Fibroblast of the conjunctiva (primary cell): Measurements from ENCODE around the gene GJA4.
"Not testable (repeated sequence)": the region's sequence is repeated elsewhere in the genome, so short reads cannot be mapped to it uniquely, and the experiment has no call there.

ENCODE experiments used
- DNase-seq: peaks from one replicate; pipeline ENCODE4 v3.0.0-alpha.2; 2010; ENCODE audit warnings: low read depth

GJA4 gene

DNA sequence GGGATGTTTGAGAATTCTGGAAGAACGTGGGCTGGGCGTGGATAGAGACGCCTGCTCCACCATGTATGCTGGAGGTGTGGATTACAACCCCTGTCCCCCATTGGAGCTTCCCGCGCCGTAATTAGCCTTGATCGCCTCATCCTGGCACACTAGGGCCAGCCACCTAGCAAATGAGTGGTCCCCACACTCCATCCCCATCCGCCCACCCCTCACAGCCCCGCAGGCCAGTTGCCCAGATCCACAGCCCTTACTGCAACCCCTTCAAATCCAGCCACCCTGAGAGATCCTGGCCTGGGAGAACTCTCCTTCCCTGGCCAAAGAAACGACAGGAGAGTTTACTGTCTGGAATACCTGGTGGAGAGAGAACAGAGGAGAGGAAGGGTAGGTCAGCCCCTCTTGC lies 375 bp upstream of the GJA4 start:
- no peak for DNase-seq

DNA sequence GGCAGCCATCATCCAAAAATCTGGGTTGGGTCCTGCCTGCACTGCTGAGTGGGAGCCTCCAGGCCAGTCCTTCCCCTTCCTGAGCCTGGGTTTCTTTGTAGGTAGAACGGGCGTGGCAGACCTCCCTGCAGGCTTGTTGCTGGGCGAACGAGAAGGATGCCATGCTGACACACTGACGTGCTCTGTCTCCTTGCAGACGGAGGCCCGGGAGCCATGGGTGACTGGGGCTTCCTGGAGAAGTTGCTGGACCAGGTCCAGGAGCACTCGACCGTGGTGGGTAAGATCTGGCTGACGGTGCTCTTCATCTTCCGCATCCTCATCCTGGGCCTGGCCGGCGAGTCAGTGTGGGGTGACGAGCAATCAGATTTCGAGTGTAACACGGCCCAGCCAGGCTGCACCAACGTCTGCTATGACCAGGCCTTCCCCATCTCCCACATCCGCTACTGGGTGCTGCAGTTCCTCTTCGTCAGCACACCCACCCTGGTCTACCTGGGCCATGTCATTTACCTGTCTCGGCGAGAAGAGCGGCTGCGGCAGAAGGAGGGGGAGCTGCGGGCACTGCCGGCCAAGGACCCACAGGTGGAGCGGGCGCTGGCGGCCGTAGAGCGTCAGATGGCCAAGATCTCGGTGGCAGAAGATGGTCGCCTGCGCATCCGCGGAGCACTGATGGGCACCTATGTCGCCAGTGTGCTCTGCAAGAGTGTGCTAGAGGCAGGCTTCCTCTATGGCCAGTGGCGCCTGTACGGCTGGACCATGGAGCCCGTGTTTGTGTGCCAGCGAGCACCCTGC lies 1.4 kb downstream of the GJA4 start:
- no peak for DNase-seq

DNA sequence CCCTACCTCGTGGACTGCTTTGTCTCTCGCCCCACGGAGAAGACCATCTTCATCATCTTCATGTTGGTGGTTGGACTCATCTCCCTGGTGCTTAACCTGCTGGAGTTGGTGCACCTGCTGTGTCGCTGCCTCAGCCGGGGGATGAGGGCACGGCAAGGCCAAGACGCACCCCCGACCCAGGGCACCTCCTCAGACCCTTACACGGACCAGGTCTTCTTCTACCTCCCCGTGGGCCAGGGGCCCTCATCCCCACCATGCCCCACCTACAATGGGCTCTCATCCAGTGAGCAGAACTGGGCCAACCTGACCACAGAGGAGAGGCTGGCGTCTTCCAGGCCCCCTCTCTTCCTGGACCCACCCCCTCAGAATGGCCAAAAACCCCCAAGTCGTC lies 2.0 kb downstream of the GJA4 start:
- no peak for DNase-seq

DNA sequence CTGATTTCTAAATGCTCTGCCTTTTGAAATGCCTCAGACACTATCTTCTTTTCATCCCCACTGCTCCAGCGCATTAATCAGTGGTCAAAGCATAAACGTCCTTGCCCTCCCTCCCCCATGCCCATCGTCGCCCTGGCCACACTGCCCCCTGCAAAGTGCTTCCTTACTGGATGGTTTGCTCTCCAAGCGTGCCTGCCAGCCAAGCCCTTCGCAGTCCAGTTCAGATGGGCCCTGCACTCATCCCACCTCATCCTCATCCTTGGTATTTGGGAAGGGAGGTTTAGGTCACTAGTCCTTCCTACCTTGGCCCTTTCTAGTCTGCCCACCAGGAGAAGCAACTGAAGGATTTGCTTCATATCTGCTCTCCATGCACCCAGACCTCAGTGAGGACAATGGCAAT lies 3.1 kb downstream of the GJA4 start:
- no peak for DNase-seq

DNA sequence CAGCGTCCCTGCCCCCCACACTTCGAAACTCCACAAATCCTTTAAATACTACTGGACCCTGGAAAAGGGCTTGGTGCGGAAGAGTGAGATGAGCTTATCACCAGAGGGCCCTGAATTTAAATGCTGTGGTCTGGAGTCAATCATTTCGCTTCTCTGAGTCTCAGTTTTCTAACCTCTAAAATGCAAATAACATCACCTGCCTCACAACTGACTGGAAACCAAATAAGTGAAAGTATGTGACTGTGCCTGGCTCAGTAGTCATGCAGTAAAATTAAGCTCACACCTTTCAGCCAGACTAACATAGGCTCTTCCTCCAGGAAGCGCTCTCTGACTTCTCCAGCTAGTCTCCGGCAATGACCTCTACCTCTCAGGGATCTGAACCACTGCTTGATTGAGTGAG lies 4.2 kb downstream of the GJA4 start:
- DNase-seq, result no peak

DNA sequence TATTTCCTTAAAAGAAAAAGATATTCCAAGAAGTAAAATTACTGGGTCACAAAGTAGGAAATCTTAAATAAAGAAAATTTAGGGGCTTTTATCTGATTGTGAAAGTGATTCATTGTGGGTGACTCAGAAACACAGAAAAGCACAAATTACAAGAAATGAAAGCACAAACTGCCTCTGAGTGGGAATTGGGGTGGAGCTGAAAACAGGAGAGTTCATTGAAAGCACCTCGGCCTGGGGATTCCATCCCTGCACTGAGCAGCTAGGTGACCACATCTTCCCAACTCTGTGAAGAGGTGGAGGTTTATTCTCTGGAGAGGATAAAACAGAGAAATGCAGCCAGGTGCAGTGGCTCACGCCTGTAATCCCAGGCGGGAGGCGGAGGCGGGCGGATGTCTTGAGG lies 7.4 kb downstream of the GJA4 start:
- DNase-seq, result no peak

DNA sequence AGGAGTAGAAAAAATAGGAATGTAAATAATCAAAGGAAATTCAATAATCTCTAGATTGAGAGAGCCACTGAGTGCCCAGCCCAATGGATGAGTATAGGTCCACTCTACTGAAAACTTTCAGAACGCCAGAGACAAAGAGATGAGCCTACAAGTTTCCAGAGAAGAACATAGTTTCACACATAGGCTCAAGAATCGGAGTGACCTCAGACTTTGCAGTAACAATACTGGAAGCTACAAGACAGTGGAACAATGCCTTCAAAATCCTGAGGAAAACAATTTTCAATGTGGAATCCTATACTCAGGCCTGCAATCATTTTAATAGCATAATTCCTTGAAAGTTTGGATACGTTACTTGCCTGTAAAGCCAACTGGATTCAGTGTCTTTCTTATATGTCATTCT lies 11.0 kb downstream of the GJA4 start:
- no peak for DNase-seq

DNA sequence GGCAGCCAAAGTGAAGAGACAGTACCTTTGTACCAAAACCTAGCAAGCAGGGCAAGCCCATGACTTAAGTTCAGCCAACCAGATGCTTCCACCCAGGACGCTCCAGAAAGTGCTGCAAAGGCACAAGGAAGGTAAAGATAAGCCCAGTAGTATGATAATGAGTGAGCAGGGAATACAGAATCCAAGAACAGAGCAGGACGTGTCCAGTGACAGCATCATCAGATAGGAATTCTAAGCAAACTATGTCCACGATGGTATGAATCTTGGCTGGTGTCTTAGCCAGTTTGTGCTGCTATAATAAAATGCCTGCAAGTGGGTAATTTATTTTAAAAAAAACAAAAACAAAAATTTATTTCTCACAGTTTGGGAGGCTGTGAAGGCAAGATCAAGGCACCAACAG lies 13.6 kb downstream of the GJA4 start:
- no peak for DNase-seq

DNA sequence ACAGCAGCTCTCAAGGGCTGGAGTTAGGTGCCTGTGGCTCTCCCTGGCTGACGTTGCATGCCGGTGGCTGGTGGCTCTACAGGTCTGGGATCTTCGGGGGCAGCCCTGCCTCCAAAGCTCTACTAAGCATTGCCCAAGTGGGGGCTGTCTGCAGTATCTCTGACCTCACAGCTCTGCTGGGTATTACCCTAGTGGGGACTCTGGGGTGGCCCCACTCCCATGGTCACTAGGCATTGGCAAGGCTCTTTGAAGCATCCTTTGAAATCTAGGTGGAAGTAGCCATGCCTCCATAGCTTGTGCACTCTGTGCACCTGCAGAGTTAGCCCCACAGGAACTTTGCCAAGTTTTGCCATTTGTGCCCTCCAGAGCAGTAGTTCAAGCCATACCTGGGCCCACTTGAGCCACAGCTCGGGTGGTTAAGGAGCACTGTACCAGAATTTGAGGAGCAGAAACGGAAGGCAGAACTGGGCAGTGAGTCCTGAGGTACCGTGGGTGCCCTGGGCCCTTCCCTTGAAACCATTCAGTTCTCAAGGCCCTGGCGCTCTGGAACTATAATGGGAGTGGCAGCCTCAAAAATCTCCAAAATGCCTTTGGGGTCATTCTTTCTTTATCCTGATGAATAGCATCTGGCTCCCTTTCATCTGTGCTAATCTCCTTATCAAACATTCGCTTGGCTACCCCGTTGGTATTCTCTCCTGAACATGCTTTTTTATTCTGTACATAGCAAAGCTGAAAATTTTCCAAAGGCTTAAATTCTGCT lies 15.4 kb downstream of the GJA4 start:
- DNase-seq, result no peak

DNA sequence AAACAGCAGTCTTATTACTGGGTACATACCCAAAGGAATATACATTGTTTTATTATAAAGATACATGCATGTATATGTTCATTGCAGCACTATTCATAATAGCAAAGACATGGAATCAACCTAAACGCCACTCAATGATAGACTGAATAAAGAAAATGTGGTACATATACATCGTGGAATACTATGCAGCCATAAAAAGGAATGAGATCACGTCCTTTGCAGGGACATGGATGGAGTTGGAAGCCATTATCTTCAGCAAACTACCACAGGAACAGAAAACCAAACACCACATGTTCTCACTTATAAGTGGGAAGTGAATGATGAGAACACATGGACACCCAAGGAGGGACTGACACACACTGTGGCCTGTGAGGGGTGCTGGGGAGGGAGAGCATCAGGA lies 18.0 kb downstream of the GJA4 start:
- DNase-seq, result not testable (repeated sequence)

DNA sequence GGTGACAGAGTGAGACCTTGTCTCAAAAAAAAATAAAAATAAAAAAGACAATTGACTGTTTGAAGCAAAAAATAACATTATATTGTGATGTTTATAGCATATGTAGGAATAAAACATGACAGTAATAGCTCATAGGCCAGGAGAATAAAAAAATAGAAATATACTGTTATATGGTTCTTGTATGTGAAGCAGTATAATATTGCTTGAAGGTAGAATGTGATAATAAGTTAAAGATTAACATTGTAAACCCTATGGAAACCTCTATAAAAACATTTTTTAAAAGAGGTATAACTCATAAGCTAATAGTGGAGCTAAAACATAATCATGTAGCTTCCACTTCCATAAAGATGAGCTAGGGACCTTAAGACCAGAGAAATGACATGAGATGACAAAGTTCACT lies 23.5 kb downstream of the GJA4 start:
- DNase-seq, result no peak

DNA sequence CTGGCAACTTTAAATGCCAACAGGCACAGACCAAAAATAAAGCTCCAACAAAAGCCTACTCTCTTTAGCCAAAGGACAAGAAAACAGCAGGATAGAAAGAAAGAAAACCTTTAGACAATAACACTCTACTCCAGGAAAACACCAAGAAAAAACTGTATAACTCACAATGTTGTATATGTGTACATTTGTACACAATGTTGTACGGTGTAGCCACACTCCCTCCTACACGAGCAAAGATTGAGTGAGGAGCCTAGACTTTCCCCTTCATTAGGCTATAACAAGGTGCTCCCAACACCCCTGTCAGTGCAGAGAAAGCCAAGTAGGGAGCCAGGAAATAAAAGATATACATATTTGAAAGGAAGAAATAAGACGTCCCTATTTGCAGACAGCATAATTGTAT lies 24.0 kb downstream of the GJA4 start:
- DNase-seq, result no peak

DNA sequence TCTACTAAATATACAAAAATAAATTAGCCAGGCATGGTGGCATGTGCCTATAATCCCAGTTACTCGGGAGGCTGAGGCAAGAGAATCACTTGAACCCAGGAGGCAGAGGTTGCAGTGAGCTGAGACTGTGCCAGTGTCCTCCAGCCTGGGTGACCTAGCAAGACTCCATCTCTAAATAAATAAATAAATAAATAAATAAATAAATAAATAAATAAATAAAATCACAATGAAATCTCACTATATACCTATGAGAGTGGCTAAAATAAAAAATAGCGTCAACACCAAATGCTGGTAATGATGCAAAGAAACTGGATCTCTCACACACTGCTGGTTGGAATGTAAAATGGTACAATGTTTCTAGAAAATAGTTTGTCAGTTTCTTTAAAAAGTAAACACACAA lies 26.1 kb downstream of the GJA4 start:
- not testable (repeated sequence) for DNase-seq

DNA sequence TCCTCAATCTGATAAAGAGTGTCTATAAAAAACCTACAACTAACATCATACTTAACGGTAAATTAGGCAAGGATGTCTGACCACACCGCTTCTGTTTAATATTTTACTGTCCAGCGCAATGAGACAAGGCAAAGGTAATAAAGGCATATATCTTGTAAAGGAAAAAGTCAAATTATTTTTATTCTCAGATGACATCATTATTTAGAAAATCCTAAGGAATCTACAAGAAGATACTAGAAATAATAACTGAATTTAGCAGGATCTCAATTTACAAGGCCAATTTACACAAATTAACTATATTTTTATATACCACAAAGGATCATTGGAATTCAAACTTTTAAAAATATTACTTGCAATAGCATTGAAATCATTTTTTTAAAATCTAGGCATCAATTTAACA lies 29.4 kb downstream of the GJA4 start:
- no peak for DNase-seq

DNA sequence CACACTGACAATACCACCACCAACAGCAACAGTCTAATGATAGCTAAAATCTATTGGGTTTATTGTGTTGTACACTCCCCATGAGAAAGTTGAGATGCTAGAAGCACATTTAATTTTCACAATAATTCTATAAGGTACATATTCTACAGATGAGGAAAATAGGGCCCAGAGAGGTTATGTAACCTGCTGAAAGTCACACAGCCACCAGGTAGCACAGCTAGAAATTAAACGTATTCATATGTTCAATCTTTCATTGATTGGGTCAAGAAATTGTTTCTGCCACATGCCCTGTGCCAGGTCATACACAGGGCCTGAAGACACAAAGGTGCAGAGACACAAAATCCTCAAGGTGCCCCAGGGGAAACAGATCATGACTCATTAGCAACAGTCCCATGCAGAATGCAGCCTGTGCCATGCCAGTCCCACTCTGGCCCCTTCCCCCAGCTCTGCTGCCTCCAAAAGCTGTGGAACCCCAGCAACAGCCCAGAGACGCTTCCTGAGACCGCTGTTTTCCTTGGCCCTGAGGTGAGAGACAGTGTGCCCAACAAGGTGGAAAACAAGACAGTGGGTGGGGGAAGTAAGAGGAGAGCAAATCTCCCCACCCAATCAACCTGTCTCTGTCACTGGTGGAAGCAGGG lies 32.1 kb downstream of the GJA4 start:
- DNase-seq, result no peak

DNA sequence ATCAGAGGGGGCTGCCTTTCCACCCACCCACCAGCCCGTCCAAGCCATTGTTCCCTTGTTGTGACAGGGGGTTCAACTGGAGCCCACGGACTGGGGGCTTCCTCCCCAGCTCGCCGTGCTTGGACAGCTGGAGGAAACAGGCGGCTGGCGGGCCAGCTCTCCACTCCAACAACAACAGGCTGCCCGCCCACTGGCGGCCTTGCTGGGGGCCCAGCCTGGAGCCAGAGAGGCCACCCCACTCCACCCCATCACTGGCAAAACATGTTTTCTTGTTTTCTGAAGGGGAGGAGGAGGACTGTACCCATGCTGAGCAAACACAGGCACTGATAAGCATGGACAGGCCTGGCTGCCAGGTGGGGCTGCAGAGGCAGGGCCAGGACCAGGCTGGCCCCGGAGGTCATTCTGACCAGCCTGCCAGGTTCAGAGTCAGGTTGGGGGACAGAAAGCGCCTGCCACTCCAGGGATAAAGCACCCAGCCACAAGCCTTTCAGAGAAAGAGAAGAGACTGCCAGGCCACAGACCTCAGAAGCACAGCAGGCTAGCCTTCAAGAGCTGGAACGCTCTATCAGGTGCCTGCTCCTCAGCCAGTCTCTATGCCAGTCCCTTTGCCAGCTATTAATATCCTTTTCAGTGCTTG lies 32.8 kb downstream of the GJA4 start:
- DNase-seq, result no peak

DNA sequence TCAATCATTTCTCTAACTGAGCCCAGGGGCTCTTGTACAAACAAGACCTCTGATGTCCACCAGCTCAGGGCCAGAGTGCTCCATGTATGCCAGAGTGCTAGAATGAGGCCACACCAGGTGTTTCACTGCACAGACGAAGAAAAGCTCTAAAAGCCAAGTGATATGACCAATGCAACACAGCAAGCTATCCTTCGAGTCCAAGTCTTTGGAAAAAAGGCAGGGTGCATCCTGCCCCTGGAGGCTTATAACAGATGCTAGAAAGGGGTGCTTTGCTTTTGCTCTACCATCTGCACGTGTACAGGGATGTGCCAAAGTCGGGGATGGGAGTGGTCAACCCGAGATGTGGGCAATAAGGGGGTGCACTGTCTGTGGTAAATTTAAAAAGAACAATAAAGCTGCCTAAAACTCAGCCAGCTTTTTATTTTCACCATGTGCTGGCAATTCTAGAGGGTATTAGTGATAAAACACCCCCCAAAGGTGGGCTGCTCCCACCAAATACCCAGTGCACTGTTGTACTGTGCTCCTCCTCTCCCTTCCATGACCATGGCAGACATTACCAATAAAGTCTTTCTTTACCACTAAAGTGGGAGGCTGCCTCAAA lies 34.6 kb downstream of the GJA4 start:
- DNase-seq, result no peak

DNA sequence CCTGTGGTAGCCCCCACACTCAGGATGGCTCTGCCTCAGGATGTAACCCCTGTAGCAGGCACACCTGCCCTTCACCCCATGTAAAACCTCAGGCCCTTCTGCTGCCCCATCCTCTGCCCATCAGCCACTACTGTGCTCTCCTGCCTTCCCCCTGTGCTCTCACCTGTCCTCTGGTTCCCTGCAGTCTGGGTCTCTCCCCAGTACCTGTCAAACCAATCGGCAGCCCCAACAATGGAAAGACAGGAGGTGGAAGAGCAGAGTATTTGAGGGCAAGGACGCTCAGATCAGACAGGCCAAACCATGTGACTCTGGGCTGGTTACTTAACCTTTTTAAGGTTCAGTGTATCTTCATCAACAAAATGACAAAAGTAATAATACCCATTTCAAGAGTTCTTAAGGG lies 35.8 kb downstream of the GJA4 start:
- no peak for DNase-seq

DNA sequence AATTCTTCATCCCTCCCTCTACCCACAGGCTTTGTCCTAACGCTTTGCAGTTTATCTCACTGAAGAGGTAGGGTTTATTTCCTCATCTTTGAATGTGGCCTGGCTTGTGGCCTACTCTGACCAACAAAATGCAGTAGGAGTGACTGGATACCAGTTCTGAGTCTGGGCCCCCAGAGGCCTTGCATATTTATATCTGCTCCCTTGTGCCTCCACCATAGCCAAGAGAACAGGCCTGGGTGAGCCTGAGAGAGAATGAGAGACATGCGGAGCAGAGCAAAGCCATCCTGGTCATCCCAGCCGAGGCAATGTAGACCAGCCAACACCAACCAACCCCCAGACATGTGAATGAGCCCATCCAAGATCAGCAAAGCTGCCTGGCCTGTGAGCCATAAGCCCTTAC lies 36.5 kb downstream of the GJA4 start:
- DNase-seq, result no peak

DNA sequence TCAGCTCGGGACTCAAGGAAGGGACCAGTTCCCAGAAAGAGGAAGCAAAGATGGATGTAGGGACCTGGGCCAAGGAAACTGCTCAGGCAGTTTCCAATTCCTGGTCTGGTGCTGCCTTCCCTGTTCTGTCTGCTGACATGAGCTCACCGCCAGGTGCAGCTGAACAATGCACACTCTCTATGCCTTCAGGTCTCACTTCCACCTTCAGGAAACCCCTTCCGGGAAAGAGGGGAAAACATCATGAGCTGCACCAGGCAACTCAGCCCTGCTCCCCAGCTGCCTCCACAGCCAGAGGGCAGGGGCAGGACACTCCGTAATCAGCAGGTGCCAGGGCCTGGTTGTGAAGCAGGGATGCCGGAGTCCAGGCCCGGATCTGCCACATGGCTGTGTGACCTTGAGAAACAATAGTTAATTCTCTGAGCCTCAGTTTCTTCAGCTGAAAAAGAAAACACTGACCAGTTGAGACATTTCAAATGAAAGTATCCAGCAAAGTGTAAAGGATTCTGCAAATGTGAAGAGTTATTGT lies 39.0 kb downstream of the GJA4 start:
- no peak for DNase-seq

DNA sequence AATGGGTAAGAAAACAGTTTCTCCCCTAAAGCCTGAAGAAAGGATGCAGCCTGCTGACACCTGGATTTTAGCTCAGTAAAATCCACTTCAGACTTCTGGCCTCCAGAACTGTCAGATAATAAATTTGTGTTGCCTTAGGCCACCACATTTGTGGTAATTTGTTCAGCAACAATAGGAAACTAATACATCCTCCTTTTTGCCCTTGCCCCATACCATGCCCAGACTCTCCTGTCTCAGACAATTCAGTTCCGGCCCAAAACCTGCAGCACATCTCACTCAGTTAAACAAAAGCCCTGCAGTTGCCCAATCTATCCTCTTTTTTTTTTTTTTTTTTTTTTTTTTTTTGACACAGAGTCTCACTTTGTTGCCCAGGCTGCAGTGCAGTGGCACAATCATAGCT lies 40.9 kb downstream of the GJA4 start:
- DNase-seq, result no peak
